ENCODE measurements around the gene MTPN. TPM values are rescaled to one million over a fixed set of nuclear protein-coding genes. Genes with fewer than 3 reads are reported as not detected.

The MTPN gene
- total RNA-seq, 1 donor from 2014 or later, result 142 TPM

DNA sequence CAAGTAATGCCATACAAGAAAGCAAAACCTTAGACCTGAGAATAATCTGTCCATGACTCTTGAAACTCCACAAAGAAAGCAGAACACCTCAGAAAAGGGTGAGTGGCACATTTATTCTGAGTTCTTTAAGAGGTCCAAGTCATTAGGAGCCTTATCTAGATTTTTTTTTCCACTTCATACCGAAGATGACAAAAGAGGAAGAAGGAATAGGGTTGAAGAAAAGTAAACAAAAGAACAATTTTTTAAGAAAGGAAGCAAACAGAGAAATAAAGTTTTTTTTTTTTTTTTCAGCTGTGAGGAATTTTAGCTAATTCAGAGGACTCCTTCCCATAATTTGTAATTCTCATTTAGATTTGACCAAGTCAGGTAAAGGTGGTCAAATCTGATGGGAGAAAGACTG, 13.1 kb upstream of the MTPN start:
- H3K4me1 Mint-ChIP-seq (ENCODE audit: low read depth), result peaks cover 4% of the 10 kb centered on the region
- DNase-seq (ENCODE audit: low spot score), result no peak
- H3K36me3 Mint-ChIP-seq (ENCODE audit: low read depth), result no peaks in the 10 kb centered on the region
- no peaks in the 10 kb centered on the region for H3K9me3 Mint-ChIP-seq (ENCODE audit: low read depth)
- H3K27me3 Mint-ChIP-seq (ENCODE audit: low read depth), result no peaks in the 10 kb centered on the region
- H3K27ac Mint-ChIP-seq (ENCODE audit: unreplicated experiment), result no peak overlapping the region
- no peak overlapping the region for H3K4me3 Mint-ChIP-seq (ENCODE audit: unreplicated experiment)
- no peak for TF ChIP-seq CTCF (IDR thresholded peaks at IDR 0.05)

DNA sequence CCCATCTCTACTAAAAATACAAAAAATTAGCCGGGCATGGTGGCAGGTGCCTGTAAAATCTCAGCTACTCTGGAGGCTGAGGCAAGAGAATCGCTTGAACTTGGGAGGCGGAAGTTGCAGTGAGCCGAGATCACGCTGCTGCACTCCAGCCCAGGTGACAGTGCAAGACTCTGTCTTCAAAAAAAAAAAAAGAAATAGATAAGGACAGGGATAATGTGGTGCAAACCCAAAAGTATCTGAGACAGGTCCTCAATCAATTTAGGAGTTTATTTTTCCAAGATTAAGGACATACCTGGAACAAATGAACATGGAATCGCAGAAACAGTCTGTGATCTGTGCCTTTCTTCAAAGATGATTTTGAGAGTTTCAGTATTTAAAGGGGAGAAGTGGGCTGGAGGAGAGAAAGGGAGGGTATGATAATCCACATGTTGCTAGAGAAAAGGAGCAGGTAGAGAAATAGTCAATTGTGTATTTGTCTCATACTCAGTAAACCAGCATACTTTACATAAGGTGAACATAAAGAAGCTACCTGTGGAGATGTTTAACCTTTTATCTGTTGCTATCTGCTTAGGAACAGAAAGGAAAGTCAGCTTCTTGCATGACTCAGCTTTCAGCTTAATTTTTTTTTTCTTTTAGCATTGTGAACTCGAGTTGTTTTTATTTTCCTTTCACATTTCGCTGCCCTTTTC, 4.9 kb upstream of the MTPN start:
- H3K9me3 Mint-ChIP-seq (ENCODE audit: low read depth), result no peaks in the 10 kb centered on the region
- H3K27me3 Mint-ChIP-seq (ENCODE audit: low read depth), result no peaks in the 10 kb centered on the region
- no peak for TF ChIP-seq CTCF (IDR thresholded peaks at IDR 0.05)
- peaks cover 8% of the 10 kb centered on the region for H3K4me1 Mint-ChIP-seq (ENCODE audit: low read depth)
- no peaks in the 10 kb centered on the region for H3K36me3 Mint-ChIP-seq (ENCODE audit: low read depth)
- DNase-seq (ENCODE audit: low spot score), result no peak
- no peak overlapping the region for H3K4me3 Mint-ChIP-seq (ENCODE audit: unreplicated experiment)
- no peak overlapping the region for H3K27ac Mint-ChIP-seq (ENCODE audit: unreplicated experiment)

- DNase-seq (ENCODE audit: low spot score), result no peak
- no peak for TF ChIP-seq CTCF (IDR thresholded peaks at IDR 0.05)
- H3K9me3 Mint-ChIP-seq (ENCODE audit: low read depth), result no peaks in the 10 kb centered on the region
Measured at GRCh38 chr7:135980665-135981180, 3.6 kb upstream of the MTPN start.

GRCh38 chr7:135980012-135980551, 2.9 kb upstream of the MTPN start:
- no peak for TF ChIP-seq CTCF (IDR thresholded peaks at IDR 0.05)
- Mint-ChIP-seq H3K4me3 (ENCODE audit: unreplicated experiment) (no peak overlapping the region), H3K9me3 (ENCODE audit: low read depth) (no peaks in the 10 kb centered on the region), H3K27ac (ENCODE audit: unreplicated experiment) (no peak overlapping the region), H3K4me1 (ENCODE audit: low read depth) (peaks cover 22% of the 10 kb centered on the region), H3K36me3 (ENCODE audit: low read depth) (peaks cover 2% of the 10 kb centered on the region), H3K27me3 (ENCODE audit: low read depth) (no peaks in the 10 kb centered on the region)
- DNase-seq (ENCODE audit: low spot score), result no peak

More at GRCh38 chr7:135980665-135981180, 3.6 kb upstream of the MTPN start:
- Mint-ChIP-seq H3K4me3 (ENCODE audit: unreplicated experiment) (no peak overlapping the region), H3K36me3 (ENCODE audit: low read depth) (peaks cover 2% of the 10 kb centered on the region), H3K4me1 (ENCODE audit: low read depth) (peaks cover 15% of the 10 kb centered on the region), H3K27me3 (ENCODE audit: low read depth) (no peaks in the 10 kb centered on the region), H3K27ac (ENCODE audit: unreplicated experiment) (no peak overlapping the region)

GRCh38 chr7:135979471-135980011, 2.4 kb upstream of the MTPN start:
- H3K36me3 Mint-ChIP-seq (ENCODE audit: low read depth), result peaks cover 2% of the 10 kb centered on the region
- no peak overlapping the region for H3K27ac Mint-ChIP-seq (ENCODE audit: unreplicated experiment)
- no peak for TF ChIP-seq CTCF (IDR thresholded peaks at IDR 0.05)
- H3K9me3 Mint-ChIP-seq (ENCODE audit: low read depth), result no peaks in the 10 kb centered on the region
- no peak for DNase-seq (ENCODE audit: low spot score)
- H3K27me3 Mint-ChIP-seq (ENCODE audit: low read depth), result no peaks in the 10 kb centered on the region
- no peak overlapping the region for H3K4me3 Mint-ChIP-seq (ENCODE audit: unreplicated experiment)
- H3K4me1 Mint-ChIP-seq (ENCODE audit: low read depth), result peaks cover 27% of the 10 kb centered on the region

All from chondrocyte (in vitro differentiated cells).